Central memory CD4-positive, alpha-beta T cell (primary cell): ENCODE measurements around the gene TFF2.

Experiments
- DNase-seq: peaks from one replicate; pipeline ENCODE4 v3.0.0; 2022

Gene TFF2

GRCh38 chr21:42302076-42302650, 48.6 kb downstream of the TFF2 start:
- no peak for DNase-seq

- DNase-seq, result no peak
Observed at GRCh38 chr21:42301371-42302075, 49.3 kb downstream of the TFF2 start.

GRCh38 chr21:42300956-42301355, 49.8 kb downstream of the TFF2 start:
- DNase-seq, result no peak

- DNase-seq, result no peak
Observed at GRCh38 chr21:42300045-42300583, 50.7 kb downstream of the TFF2 start.

- DNase-seq, result no peak
Observed at GRCh38 chr21:42299324-42300044, 51.3 kb downstream of the TFF2 start.

GRCh38 chr21:42298657-42299056, 52.1 kb downstream of the TFF2 start:
- no peak for DNase-seq

GRCh38 chr21:42298237-42298636, 52.6 kb downstream of the TFF2 start:
- no peak for DNase-seq

GRCh38 chr21:42297377-42297776, 53.4 kb downstream of the TFF2 start:
- DNase-seq, result no peak

GRCh38 chr21:42296501-42296900, 54.3 kb downstream of the TFF2 start:
- DNase-seq, result no peak
